Measurements from ENCODE around the gene ORC3.
A peak's percentile ranks its signal among the peaks of the same experiment; 100 is the strongest.

The ORC3 gene

DNA sequence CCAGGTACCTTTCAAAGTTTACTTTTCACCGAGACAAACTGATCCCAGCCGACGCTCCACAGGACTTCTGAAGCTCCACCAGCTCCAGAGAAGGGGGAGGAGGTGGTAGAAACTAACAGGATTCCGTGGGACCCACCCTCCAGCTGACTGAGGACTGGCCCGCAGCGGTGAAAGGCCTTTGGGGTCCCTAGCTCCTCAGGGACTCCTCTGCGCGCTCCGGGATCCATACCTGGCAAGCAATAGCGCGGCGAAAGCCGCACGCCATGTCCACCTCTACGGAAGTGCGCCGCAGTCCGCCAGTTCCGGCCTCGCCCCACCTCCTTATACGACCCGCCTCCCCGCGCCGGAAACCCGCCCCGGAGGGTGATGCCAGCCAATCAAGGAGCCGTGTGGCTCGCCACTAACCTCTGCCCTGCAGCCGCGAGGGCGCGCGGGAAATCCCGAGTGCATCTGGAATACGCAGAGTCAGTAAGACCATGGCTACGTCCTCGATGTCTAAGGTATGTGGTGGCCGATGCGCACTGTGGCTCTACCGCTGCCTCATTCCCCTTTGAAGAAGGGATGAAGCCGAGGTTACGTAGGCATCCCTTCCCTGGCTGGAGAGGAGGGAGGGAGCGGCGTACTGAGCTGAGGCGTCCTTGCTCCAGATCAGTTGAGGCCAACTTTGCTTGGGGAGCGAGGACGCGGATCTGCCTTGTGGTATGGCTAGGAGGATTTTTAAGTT, at the start of gene ORC3, which contains the start of gene RARS2:
TSS of gene ORC3 (plus strand) at position 443 of the 724 bp plus-strand sequence. CDS start at position 477, 34 bp downstream.
TSS of gene RARS2 (minus strand) at position 295 of the 724 bp plus-strand sequence. CDS start at position 265, 30 bp downstream.
- peak; percentile 94 for DNase-seq (ENCODE audit: low spot score)

DNA sequence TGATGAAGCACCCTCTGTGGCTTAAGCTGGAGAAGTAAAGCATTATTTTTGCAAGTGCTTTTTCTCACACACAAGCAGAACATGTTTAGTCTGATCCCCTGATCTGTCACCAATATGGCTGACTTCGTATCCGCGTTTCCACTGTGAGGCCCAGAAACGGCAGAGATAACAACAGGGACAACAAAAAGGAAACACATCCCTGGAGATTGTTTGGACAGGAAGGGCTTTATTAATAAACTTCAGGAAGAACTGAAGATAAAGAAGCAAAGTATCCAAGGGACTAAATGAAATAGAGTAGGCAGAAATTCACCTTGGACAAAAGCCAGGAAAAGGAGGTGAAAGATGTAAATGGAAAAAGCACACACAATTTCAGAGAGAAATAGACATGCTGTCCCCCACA, 49.4 kb upstream of the ORC3 start:
- no peak for DNase-seq (ENCODE audit: low spot score)

DNA sequence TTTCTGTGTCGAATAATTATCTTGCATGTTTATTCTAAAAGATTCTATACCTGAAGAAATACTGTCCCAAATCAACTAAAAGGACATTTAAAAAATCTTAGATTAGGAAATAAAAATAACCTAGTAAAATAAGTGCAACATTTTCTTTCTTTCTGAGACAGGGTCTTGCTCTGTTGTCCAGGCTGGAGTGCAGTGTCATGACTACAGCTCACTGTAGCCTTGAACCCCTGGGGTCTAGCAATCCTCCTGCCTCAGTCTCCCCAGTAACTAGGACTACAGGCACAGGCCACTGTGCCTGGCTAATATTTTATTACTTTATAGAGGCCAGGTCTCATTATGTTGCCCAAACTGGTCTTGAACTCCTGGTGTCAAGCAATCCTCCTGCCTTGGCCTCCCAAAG, 48.9 kb upstream of the ORC3 start:
- no peak for DNase-seq (ENCODE audit: low spot score)

DNA sequence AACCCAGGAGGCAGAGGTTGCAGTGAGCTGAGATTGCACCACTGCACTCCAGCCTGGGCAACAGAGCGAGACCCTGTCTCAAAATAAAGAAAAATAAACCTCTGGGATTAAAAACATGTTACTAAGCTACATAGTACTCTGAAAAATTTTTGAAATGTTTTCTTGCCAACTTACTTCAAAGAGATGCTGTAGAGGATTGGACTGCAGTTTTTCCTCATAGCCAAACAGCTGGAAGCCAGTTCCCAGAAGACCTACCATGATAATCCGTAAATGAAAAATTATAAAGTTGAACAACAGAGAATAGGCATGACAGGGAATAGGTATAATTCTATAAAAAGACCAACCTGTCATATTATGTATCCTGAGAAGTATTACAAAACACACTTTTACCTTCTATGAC, 48.2 kb upstream of the ORC3 start:
- DNase-seq (ENCODE audit: low spot score): no peak

DNA sequence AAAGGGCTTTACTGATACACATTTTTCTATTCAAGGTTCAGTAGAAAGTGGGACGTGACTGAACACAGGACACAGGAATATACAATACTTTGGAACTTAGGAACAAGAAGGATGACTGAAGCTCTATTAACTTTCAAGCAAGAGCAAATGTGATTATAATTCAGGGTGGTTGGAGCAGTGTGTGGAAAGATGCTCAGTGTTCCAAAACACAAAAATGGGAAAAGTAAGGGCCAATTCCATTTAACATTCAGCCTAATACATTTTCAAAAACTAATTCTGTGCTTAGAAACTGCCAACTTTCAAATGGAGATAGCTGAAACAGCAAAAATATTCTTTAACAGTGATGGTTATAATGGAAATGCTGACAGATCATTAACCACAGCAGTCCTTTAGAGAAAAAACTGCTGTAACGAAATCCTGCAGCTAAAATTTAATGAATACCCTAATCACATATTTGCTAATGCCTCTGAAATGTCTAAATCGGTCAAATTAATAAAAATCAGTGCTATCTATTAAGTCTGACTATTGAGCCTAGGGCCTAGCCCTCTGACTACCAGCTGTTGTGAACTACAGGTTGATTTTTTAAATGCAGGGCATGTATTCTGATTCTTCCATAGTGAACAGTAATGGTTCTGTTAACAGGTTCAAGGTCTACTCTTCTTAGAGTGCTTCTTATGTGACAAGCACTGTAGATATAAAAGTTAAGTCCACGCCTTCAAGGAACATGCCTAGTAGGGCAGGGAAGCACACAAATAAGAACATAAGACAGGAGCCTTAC, 46.0 kb upstream of the ORC3 start:
- no peak for DNase-seq (ENCODE audit: low spot score)

DNA sequence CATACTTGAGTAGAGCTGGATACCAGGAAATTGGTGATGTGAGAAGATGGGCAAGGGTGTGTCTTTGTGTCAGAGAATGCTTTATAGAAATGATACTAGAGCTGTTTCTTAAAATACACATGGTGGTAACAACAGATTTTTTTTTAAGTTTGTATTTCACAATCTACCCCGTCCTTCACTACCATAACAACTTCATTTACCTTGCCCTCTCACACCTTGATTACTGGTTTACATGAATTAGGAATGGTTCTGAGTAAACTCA, 45.5 kb upstream of the ORC3 start:
- no peak for DNase-seq (ENCODE audit: low spot score)

DNA sequence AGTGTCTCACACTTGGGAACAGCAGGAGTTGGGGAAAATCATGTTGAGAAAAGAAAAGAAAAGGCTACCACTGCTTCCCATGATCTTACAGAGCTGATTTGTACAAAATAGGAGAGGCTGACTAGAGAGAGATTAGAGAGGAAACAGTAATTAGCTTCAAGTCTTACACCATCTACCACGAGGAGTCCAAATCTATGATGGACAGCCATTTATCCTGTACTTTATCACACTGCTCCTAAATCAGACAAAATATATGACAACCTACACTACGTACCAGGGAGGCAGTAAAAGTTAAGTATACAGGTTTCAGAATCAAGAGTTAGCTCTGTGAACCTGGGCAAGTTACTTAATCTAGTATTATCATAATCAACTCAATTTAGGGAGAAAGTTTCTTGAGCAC, 38.1 kb upstream of the ORC3 start:
- no peak for DNase-seq (ENCODE audit: low spot score)

DNA sequence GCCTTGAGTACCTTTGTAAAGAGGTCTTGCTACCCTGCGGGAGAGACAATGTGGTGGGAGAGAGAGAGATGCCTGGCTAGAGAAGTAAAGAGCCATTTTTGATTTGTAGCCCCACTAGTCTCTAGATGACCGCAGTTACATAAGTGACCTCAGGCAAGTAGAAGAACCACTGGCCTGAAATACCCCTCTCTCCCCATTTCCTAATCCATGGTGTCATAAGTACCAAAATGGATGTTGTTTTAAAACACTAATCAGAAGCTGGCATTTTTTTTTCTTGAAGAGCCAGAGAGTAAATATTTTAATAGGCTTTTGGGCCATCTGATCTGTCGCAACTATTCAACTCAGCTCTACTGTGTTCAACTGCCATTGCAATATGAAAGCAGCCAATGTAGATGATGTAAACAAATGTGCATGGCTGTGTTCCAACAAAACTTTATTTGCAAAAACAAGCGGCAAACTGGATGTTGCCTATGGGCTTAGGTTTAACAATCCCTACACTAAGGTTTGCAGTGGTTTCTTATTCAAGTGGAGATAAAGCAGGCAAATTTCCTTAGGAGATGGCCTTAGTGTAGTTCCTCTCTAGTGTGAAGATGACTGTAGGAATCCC, 36.7 kb upstream of the ORC3 start:
- DNase-seq (ENCODE audit: low spot score): no peak

DNA sequence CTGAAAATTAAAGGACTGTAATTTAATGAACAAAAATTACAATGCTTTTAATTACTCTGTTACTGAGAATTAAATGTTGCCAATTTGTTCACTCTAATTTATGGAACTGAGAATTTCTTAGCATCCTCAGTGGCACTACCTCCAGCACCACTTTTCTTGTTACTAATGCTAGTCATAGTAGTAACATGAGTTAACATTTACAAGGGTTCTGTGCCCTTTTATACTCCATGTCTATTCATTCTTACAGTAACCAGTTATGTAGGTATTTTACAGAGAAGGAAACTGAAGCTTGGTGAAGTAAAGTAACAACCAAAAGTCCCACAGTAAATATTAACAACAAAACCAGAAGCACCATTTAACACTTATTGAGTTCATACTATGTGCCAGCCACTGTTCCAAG, 34.4 kb upstream of the ORC3 start:
- no peak for DNase-seq (ENCODE audit: low spot score)

DNA sequence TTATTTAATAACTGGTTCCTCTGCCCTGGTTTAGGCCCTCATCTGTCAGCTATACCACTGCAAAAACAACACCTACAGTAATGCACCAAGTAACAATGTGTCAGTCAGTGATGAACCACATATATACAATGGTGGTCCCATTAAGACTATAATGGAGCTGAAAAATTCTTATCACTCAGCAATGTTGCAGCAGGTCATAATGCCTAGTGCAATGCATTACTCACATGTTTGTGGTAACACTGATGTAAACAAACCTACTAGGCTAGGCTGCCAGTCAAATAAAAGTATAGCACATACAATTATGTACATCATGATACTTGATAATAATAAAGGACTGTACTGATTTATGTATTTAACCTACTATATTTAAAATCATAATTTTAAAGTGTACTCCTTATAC, 31.5 kb upstream of the ORC3 start:
- DNase-seq (ENCODE audit: low spot score): no peak

DNA sequence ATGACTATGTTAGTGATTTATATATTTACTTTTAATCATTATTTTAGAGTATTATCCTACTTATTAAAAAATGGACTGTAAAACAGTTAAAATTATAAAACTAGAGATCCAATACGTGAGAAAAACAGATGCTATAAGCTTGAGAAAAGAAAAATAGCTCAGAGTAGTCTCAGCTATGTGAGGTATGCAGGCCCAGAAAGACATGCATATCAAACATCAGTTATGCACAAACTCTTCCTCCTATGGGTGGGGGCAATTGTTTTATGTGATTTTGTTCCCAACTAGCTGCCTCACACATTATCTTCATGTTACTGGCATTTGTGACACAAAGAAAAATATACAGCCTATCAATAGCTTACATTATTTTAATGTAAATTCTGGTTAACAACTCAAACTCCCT, 28.9 kb upstream of the ORC3 start:
- no peak for DNase-seq (ENCODE audit: low spot score)

DNA sequence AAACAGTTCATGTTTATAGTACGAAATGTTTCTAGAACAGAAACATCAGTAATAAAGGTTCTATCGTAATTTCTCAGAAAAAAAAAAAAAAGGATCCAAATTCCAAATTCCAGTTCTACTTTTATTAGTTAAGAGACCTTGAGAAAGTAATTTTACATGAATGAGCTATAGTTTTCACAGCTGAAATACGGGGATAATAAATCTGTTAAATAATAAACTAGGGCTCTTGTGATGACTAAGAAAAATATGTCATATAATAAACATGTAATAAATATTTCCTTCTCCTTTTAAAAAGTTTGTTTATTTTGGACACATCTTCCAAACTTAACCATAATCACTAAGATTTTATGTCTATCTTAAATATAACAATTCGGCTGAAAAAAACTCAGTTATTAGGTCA, 17.9 kb upstream of the ORC3 start:
- no peak for DNase-seq (ENCODE audit: low spot score)

DNA sequence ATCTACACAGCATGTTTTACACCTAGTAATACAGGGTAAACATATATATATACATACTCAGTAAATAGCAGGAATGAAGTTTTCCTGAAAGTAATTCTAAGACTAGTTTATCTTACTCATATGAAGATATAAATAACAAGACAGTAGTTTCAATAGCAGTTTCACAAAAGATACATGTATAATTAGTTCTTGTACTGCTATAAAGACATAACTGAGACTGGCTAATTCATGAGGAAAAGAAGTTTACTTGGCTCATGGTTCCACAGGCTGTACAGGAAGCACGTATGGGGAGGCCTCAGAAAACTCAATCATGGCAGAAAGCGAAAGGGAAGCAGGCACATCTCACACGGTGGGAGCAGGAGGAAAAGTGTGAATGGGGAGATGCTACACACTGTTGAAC, 17.1 kb upstream of the ORC3 start:
- DNase-seq (ENCODE audit: low spot score): no peak

DNA sequence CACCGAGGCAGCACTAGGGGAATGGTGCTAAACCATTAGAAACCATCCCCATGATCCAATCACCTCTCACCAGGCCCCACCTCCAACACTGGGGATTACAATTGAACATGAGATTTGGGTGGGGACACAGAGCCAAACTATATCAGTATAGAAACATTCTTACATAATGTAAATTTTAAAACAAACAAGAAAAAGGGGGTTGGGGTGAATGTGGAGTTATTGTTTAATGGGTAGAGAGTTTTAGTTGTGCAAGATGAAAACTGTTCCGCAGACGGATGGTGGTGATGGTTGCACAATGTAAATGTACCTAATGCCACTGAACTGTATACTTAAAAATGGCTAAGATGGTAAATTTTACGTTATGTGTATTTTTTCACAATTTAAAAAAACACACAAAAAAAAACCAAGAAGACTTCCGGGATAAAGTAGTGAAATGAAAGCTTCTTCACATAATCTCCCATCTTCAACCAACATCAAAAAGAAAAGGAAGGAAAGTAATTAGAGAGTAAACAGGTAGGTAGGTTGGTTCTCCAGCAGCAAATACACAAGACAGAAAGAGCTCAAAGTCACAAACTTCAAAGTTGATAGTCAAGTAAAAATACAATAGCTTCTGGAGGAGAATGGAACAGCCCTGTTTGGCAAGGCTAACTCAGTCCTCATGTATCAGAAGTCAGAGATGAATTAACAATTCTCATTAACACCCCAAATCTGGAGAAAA, 16.5 kb upstream of the ORC3 start:
- no peak for DNase-seq (ENCODE audit: low spot score)

DNA sequence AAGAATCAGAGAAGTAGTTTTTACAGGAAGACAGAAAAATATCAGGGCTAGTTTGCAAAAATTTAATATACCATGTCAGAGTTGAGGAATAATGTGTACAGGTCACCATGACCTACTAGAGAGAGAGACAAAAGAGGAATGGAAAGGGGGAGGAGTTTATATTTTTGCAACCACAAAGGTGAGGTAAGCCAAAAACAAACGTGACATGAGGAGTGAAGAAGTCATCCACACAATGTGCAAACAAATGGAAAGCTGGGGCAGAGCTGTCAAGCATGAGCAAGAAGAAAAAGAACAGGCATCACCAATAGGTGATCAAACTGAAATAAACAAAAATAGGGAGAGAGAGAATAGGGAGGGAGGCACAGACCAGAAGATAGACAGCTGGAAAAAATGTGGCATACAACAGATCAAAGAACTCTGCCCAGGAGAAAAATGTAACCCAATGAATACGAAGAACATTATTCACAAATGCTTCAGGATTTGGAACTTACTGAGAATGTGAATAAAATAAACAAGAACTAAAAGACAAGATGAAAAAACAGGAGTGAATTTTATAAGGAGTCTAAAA, 15.6 kb upstream of the ORC3 start:
- DNase-seq (ENCODE audit: low spot score): no peak

DNA sequence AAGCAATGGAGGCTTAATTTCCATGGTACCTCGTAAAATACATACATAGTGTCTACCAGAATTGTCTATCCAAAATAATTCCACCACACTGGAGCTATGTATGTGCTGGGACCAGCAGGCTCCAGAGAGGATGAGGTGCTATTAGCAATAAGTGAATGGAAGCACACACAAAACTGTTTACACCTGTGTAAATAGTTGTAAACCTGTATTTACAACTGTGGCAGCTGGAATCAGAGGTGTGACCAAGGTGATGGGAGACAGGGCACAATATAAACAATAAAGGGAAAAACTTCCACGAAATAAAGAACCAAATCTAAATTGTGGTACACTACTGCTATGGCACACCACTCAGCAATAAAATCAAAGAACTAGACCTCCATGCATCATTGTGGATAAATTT, 14.5 kb upstream of the ORC3 start:
- no peak for DNase-seq (ENCODE audit: low spot score)

DNA sequence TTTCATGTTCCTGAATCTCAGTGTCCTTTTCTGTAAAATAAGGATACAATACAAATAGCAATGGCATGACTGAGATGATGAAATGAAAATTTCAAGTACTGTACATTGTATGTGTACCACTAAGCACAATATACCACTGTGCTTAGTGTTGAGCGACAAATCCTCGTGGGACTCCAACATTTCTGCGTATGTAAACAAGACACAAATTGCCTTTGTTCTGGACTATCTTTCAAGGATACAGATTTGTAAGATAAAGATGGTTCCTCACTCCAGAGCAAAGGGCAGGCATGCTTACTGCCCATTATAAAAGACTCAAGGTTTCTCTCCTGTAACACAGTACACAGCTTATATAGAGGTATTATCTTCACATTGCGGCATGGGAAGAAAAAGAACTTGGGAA, 6.1 kb upstream of the ORC3 start:
- no peak for DNase-seq (ENCODE audit: low spot score)

DNA sequence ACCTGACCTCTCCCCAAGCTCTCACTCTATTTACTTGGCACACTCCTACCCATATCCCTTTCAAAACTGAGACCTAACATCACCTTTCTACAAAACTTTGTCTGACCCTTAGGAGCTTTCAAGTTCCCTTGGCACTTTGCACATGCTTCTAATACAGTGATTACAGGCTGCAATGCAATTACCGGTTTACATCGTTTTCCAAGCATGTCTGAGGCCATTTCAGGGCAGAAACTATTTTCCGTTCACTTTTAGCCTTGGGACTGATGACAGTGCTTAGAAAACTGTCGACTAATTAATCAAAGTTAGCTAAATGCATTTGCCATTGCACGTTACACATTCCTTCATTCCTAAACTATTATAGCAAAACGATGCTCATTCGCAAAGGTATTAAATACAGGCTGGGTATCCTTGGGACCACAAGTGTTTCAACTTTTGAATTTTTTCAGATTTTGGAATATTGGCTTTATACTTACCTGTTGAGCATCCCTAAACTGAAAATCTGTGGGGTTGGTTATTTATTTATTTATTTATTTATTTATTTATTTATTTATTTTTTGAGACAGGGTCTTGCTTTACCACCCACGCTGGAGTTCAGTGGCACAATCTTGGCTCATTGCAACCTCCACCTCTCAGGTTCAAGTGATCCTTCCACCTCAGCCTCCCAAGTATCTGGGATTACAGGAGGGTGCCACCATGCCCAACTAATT, 3.4 kb upstream of the ORC3 start:
- DNase-seq (ENCODE audit: low spot score): no peak

DNA sequence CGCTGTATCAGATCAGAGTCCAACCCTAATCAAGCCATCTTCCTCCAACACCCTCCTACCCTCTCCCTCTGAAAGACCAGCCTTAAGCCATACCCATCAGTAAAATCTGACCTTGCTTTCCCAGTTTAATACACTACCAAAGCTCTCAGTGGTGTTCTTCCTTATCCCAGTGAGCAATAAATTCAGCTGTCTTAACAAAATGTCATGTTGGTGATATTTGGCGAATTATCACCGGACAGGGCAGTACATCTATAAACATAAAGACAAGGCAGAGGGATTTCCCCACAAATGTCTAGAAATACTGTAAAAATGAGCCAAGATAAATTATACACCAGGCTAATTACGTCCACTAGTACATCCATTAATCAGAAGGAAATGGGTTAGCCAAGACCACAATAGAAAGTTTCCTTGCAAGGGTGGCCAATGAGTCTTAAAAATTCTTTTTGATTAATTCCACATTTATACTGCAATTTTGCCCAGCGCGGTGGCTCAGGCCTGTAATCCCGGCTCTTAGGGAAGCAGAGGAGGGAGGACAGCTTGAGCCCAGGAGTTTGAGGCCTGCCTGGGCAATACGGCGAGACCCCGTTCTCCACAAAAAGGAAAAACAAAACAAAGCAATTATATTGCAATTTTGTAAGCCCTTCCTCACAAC, 1.1 kb upstream of the ORC3 start:
- DNase-seq (ENCODE audit: low spot score): no peak

DNA sequence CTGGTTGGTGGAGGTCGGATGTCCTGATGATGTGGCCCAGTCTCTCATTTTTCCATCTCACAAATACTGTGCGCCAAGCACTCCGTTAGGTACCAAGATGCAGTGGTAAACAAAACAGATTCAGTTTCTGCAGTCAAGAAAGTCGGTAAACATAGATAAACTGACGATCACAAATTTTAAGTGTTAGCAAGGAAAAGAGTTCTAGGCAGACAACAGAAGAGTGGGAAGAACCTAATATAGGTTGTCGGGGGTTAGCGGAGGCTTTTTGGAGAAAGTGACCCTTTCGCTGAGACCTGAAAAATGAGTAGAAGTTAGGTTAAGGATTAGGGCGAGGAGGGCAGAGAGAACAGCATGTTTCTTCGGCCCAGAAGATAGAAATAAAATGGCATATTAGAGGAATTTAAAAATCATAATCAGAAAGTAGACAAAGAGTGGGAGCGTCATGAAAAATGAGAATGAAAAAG, 514 bp downstream of the ORC3 start:
- no peak for DNase-seq (ENCODE audit: low spot score)

DNA sequence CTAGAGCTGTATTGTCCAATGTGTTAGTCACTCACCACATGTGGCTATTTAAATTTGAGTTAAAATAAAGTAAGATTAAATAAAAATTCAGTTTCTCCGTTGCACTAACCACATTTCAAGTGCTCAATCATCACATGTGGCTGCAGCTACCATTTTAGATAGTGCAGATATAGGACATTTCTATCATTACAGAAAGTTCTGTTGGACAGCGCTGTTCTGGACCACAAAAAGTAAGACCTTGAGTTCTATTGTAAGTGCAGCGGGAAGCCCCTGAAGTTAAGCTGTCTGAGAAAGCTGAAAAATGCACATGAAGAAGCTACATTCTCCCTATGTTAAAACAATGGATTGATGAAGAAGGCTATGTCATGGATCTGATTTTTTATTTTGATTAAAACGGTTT, 1.1 kb downstream of the ORC3 start:
- no peak for DNase-seq (ENCODE audit: low spot score)
